Liver (tissue), 9 donors: Measurements from ENCODE around the gene PARP8. TPM values are rescaled to one million over a fixed set of nuclear protein-coding genes. Genes with fewer than 3 reads are reported as not detected.

Source experiments
- DNase-seq: peaks from one replicate; pipeline ENCODE4 v3.0.0-alpha.2; 2017; ENCODE audit warnings: low spot score
- H3K27ac ChIP-seq, 2 donors: one replicate each; pipeline ENCODE4 v1.7.0; 2013; ENCODE audit warnings: inconsistent platforms in 2 of 2, low read length in 2 of 2, control low read depth in 1 of 2, low read depth in 1 of 2, mild to moderate bottlenecking in 1 of 2
- H3K27me3 ChIP-seq, 4 donors: one replicate each; pipeline versions ENCODE4 v1.6.1 to v1.7.0; 2013; ENCODE audit warnings: low read length in 3 of 4, inconsistent platforms in 1 of 4, mild to moderate bottlenecking in 1 of 4, moderate library complexity in 1 of 4; ENCODE audit not compliant: control insufficient read depth in 4 of 4, insufficient read depth in 4 of 4
- H3K36me3 ChIP-seq, 4 donors: one replicate each; pipeline versions ENCODE4 v1.6.1 to v1.7.0; 2013; ENCODE audit warnings: low read length in 3 of 4, mild to moderate bottlenecking in 3 of 4, low read depth in 1 of 4, moderate library complexity in 1 of 4; ENCODE audit not compliant: control insufficient read depth in 4 of 4, insufficient read depth in 3 of 4
- H3K4me1 ChIP-seq, 4 donors: one replicate each; pipeline versions ENCODE4 v1.6.1 to v1.7.0; 2013; ENCODE audit warnings: low read length in 3 of 4, mild to moderate bottlenecking in 3 of 4, moderate library complexity in 1 of 4; ENCODE audit not compliant: control insufficient read depth in 4 of 4, insufficient read depth in 4 of 4
- H3K4me3 ChIP-seq, 3 donors: one replicate each; pipeline versions ENCODE4 v1.6.1 to v1.7.0; 2013; ENCODE audit warnings: low read length in 3 of 3, control low read depth in 1 of 3, low read depth in 1 of 3, mild to moderate bottlenecking in 1 of 3
- H3K9ac ChIP-seq, 2 donors: one replicate each; pipeline ENCODE4 v1.7.0; 2013; ENCODE audit warnings: low read length in 2 of 2, mild to moderate bottlenecking in 2 of 2, moderate library complexity in 2 of 2, control low read depth in 1 of 2, low read depth in 1 of 2
- H3K9me3 ChIP-seq, 4 donors: one replicate each; pipeline versions ENCODE4 v1.6.1 to v1.7.0; 2013; ENCODE audit warnings: low read length in 3 of 4; ENCODE audit not compliant: control insufficient read depth in 4 of 4
- ATF3 ChIP-seq: IDR thresholded peaks from 2 replicates; pipeline ENCODE4 v1.6.1; 2016; ENCODE audit warnings: antibody characterized with exemption
- CTCF ChIP-seq: fragments of 150-350 bp; IDR thresholded peaks from 2 replicates; pipeline ENCODE4 v1.5.1; 2017; ENCODE audit warnings: improper control_type of control experiment, low read depth, low read length; ENCODE audit not compliant: missing input control
- EGR1 ChIP-seq, 2 donors: IDR thresholded peaks; 2 replicates each; pipeline ENCODE4 v1.6.1; 2016 to 2018; ENCODE audit warnings: antibody characterized with exemption in 2 of 2, low read depth in 2 of 2
- GABPA ChIP-seq, 2 donors: IDR thresholded peaks in 1 of 2; conservative IDR thresholded peaks in 1 of 2; 2 replicates each; pipeline ENCODE4 v1.6.1; 2016; ENCODE audit warnings: antibody characterized with exemption in 2 of 2, mild to moderate bottlenecking in 1 of 2, moderate library complexity in 1 of 2
- HNF4A ChIP-seq, 2 donors: conservative IDR thresholded peaks; 2 replicates each; pipeline ENCODE4 v1.6.1; 2016; ENCODE audit warnings: antibody characterized with exemption in 2 of 2, mild to moderate bottlenecking in 2 of 2
- HNF4G ChIP-seq: IDR thresholded peaks from 2 replicates; pipeline ENCODE4 v1.6.1; 2016; ENCODE audit warnings: antibody characterized with exemption
- MAX ChIP-seq: IDR thresholded peaks from 2 replicates; pipeline ENCODE4 v1.6.1; 2016; ENCODE audit warnings: antibody characterized with exemption
- NR2F2 ChIP-seq: IDR thresholded peaks from 2 replicates; pipeline ENCODE4 v1.6.1; 2016; ENCODE audit warnings: antibody characterized with exemption
- RAD21 ChIP-seq, 2 donors: IDR thresholded peaks; 2 replicates each; pipeline ENCODE4 v1.6.1; 2016; ENCODE audit warnings: antibody characterized with exemption in 2 of 2, mild to moderate bottlenecking in 2 of 2
- REST ChIP-seq: IDR thresholded peaks from 2 replicates; pipeline ENCODE4 v1.6.1; 2016; ENCODE audit warnings: antibody characterized with exemption, mild to moderate bottlenecking
- RXRA ChIP-seq, 2 donors: IDR thresholded peaks; 2 replicates each; pipeline ENCODE4 v1.6.1; 2017 to 2018; ENCODE audit warnings: antibody characterized with exemption in 2 of 2, mild to moderate bottlenecking in 1 of 2
- SP1 ChIP-seq: IDR thresholded peaks from 2 replicates; pipeline ENCODE4 v1.6.1; 2018; ENCODE audit warnings: antibody characterized with exemption, mild to moderate bottlenecking
- TAF1 ChIP-seq: conservative IDR thresholded peaks from 2 replicates; pipeline ENCODE4 v1.6.1; 2016; ENCODE audit warnings: antibody characterized with exemption, mild to moderate bottlenecking
- ZBTB33 ChIP-seq: IDR thresholded peaks from 2 replicates; pipeline ENCODE4 v1.6.1; 2016; ENCODE audit warnings: antibody characterized with exemption
- WGBS: extraction: QIAGEN DNeasy Blood & Tissue Kit; methylation state at CpG from one replicate; pipeline ENCODE4 v1.1.7; 2013; 5-methylcytosine and 5-hydroxymethylcytosine counted together
- polyA plus RNA-seq, 2 donors: library from polyadenylated mRNA; stranded (reverse) in 1 of 2; unstranded in 1 of 2; fragments of 200-250 nt in 1 of 2; fragments of >200 nt in 1 of 2; fragmentation: Nextera tagmentation in 1 of 2; extraction: Ambion mirVana in 1 of 2; gene quantifications; one replicate each; pipeline versions ENCODE4 v1.2.1 to v1.2.3, GENCODE V29; 2013 to 2015
- total RNA-seq, 2 donors: library from RNA; depleted of rRNA; stranded (reverse); fragments of >200 nt; gene quantifications; one replicate each; pipeline ENCODE4 v1.2.3, GENCODE V29; 2014
- donor health status: healthy.
- donor health status: healthy.
- donor health status: healthy.
- donor health status: healthy.
- donor health status: healthy.

The PARP8 gene
- total and polyA plus RNA-seq, 4 donors = 3.9 to 16.0 (median 7.1) TPM

- Histone ChIP-seq H3K27ac (no peak overlapping the region), H3K9me3 (no peaks in the 10 kb centered on the region), H3K4me3 (no peak overlapping the region), H3K27me3 (no peaks in the 10 kb centered on the region), H3K4me1 (no peaks in the 10 kb centered on the region), H3K9ac (no peak overlapping the region), H3K36me3 (peaks cover 0 to 16% (median 7%) of the 10 kb centered on the region in 4 donors)
- no peak for DNase-seq
- TF ChIP-seq HNF4G (no peak), MAX (no peak), EGR1 (IDR thresholded peaks at IDR 0.05; ENCODE audit: low read depth in 2 of 2) (no peak), SP1 (no peak), ATF3 (no peak), TAF1 (no peak), CTCF (no peak), REST (no peak), RXRA (IDR thresholded peaks at IDR 0.05) (no peak), ZBTB33 (no peak), GABPA (IDR thresholded peaks at IDR 0.05 in 1 of 2, conservative IDR thresholded peaks at IDR 0.05 in 1 of 2) (no peak)
- WGBS = 98% methylated on average over 1 of the region's 1 CpG
These were observed 161.2 kb downstream of the PARP8 start for GRCh38 chr5:50827516-50828247.

- Histone ChIP-seq H3K27me3 (no peaks in the 10 kb centered on the region), H3K4me1 (no peaks in the 10 kb centered on the region), H3K36me3 (peaks cover 0 to 16% (median 7%) of the 10 kb centered on the region in 4 donors), H3K4me3 (no peak overlapping the region), H3K27ac (no peak overlapping the region), H3K9me3 (no peaks in the 10 kb centered on the region), H3K9ac (no peak overlapping the region)
- TF ChIP-seq TAF1 = no peak
- no peak for TF ChIP-seq NR2F2
- no peak for TF ChIP-seq HNF4A (conservative IDR thresholded peaks at IDR 0.05)
- no peak for TF ChIP-seq RAD21 (IDR thresholded peaks at IDR 0.05)
- no peak for TF ChIP-seq REST
- TF ChIP-seq ZBTB33 = no peak
- TF ChIP-seq GABPA (IDR thresholded peaks at IDR 0.05 in 1 of 2, conservative IDR thresholded peaks at IDR 0.05 in 1 of 2) = no peak
- 97% methylated on average over 1 of the region's 1 CpG for WGBS
- DNase-seq = no peak
These were observed 162.6 kb downstream of the PARP8 start for GRCh38 chr5:50829023-50829422.
